Fibroblast of lung (primary cell): ENCODE data around the gene MIEF1. TPM values are rescaled to one million over a fixed set of nuclear protein-coding genes. Genes with fewer than 3 reads are reported as not detected.

ENCODE experiments used
- DNase-seq, 2 donors: peaks; one replicate each; pipeline versions ENCODE4 v3.0.0 to v3.0.0-alpha.2; 2010; ENCODE audit warnings: low read depth in 2 of 2
- H2AFZ ChIP-seq: 2 replicates; pipeline ENCODE4 v1.5.1; 2012; ENCODE audit warnings: low read length, control low read depth, inconsistent platforms
- H3K27ac ChIP-seq: 2 replicates; pipeline ENCODE4 v1.5.1; 2011; ENCODE audit warnings: low read length, control low read depth; ENCODE audit not compliant: insufficient read depth
- H3K27me3 ChIP-seq: 2 replicates; pipeline ENCODE4 v1.5.1; 2011; ENCODE audit warnings: mild to moderate bottlenecking, low read length; ENCODE audit not compliant: control insufficient read depth, insufficient read depth
- H3K36me3 ChIP-seq: 2 replicates; pipeline ENCODE4 v1.5.1; 2011; ENCODE audit warnings: low read length; ENCODE audit not compliant: control insufficient read depth, insufficient read depth
- H3K4me1 ChIP-seq: 2 replicates; pipeline ENCODE4 v1.5.1; 2011; ENCODE audit warnings: low read length; ENCODE audit not compliant: control insufficient read depth, insufficient read depth; ENCODE audit errors: extremely low read depth
- H3K4me2 ChIP-seq: 2 replicates; pipeline ENCODE4 v1.5.1; 2011; ENCODE audit warnings: low read length, control low read depth; ENCODE audit not compliant: insufficient read depth; ENCODE audit errors: extremely low read depth
- H3K4me3 ChIP-seq, 4 experiments: fragments of 200-600 bp in 1 of 4; sonication (generic) in 1 of 4; replicated peaks in 1 of 4; 2 replicates each; pipeline ENCODE4 v1.5.1; 2011 to 2016; ENCODE audit warnings: low read length in 4 of 4, low read depth in 3 of 4, mild to moderate bottlenecking in 3 of 4, control low read depth in 2 of 4, inconsistent platforms in 1 of 4, mixed read lengths in 1 of 4; ENCODE audit not compliant: insufficient read depth in 1 of 4; ENCODE audit errors: control extremely low read depth in 1 of 4
- H3K79me2 ChIP-seq: 2 replicates; pipeline ENCODE4 v1.5.1; 2012; ENCODE audit warnings: mild to moderate bottlenecking, low read length, inconsistent platforms; ENCODE audit not compliant: control insufficient read depth, insufficient read depth
- H3K9ac ChIP-seq: 2 replicates; pipeline ENCODE4 v1.5.1; 2011; ENCODE audit warnings: mild to moderate bottlenecking, low read length, control low read depth; ENCODE audit not compliant: insufficient read depth
- H3K9me3 ChIP-seq: 2 replicates; pipeline ENCODE4 v1.5.1; 2012; ENCODE audit warnings: low read depth, low read length; ENCODE audit not compliant: control insufficient read depth, insufficient read depth
- H4K20me1 ChIP-seq: 2 replicates; pipeline ENCODE4 v1.5.1; 2011; ENCODE audit warnings: low read length; ENCODE audit not compliant: control insufficient read depth, insufficient read depth; ENCODE audit errors: extremely low read depth
- EZH2 ChIP-seq: IDR thresholded peaks from 2 replicates; pipeline ENCODE4 v1.5.1; 2012; ENCODE audit warnings: low read length, control low read depth, mild to moderate bottlenecking; ENCODE audit errors: missing control alignments
- polyA plus RNA-seq, 2 donors: library from polyadenylated mRNA; depleted of rRNA in 1 of 2; stranded (reverse) in 1 of 2; unstranded in 1 of 2; fragments of >200 nt; gene quantifications; 2 replicates each; pipeline ENCODE4 v1.2.1, GENCODE V29; 2011 to 2012; ENCODE audit warnings: missing spikeins in 1 of 2
- total RNA-seq: library from RNA; depleted of rRNA; stranded (reverse); fragments of >200 nt; gene quantifications from 2 replicates; pipeline ENCODE4 v1.2.1, GENCODE V29; 2014
- TF ChIP-seq, protein P1 (sequence below), 2 donors: IDR thresholded peaks in 1 of 2; conservative IDR thresholded peaks in 1 of 2; 1 replicate in 1 of 2; 2 replicates in 1 of 2; pipeline ENCODE4 v1.5.1; 2011 to 2012; ENCODE audit warnings: low read length in 2 of 2, control low read depth in 1 of 2, inconsistent platforms in 1 of 2, low read depth in 1 of 2, mild to moderate bottlenecking in 1 of 2

MIEF1 gene
- total and polyA plus RNA-seq, 2 donors (not counting 1 experiment from before 2014, with no cell fraction given): 16.8 to 19.0 TPM

DNA sequence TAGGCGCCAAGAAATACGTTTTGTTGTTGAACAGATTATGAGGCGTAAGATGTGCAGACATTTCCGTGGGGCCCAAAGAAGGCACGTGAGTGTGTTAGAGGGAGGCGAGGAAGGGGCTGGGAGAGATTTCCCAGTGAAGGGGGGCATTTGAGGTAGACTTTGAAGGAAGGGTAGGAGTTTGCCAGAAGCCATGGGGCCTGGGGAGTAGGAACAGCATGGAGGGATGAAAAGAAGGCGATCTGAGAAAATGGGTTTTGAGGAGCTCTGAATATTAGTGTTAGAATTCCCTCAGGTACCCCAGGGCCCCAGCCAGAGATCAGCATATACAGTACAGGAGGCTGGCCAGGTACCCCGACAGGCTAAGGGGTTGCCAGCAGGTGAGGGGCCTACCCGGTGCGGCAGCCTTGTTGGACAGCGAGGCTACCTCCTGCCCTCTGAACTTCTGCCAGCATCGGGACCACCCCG, 414 bp upstream of the MIEF1 start:
- Histone ChIP-seq H2AFZ (peak overlapping the region; percentile 51), H3K4me1 (peaks cover 13% of the 10 kb centered on the region), H3K9me3 (no peaks in the 10 kb centered on the region), H3K4me3 (peak overlapping the region; percentile 71 to 84 (median 75)), H3K9ac (no peak overlapping the region), H3K36me3 (peaks cover 12% of the 10 kb centered on the region), H4K20me1 (no peaks in the 10 kb centered on the region), H3K27me3 (no peaks in the 10 kb centered on the region), H3K4me2 (peak overlapping the region; percentile 86), H3K27ac (peak overlapping the region; percentile 62), H3K79me2 (peaks cover 34% of the 10 kb centered on the region)
- no peak for DNase-seq
- TF ChIP-seq, protein P1, sequence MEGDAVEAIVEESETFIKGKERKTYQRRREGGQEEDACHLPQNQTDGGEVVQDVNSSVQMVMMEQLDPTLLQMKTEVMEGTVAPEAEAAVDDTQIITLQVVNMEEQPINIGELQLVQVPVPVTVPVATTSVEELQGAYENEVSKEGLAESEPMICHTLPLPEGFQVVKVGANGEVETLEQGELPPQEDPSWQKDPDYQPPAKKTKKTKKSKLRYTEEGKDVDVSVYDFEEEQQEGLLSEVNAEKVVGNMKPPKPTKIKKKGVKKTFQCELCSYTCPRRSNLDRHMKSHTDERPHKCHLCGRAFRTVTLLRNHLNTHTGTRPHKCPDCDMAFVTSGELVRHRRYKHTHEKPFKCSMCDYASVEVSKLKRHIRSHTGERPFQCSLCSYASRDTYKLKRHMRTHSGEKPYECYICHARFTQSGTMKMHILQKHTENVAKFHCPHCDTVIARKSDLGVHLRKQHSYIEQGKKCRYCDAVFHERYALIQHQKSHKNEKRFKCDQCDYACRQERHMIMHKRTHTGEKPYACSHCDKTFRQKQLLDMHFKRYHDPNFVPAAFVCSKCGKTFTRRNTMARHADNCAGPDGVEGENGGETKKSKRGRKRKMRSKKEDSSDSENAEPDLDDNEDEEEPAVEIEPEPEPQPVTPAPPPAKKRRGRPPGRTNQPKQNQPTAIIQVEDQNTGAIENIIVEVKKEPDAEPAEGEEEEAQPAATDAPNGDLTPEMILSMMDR (conservative IDR thresholded peaks at IDR 0.05 in 1 of 2, IDR thresholded peaks at IDR 0.05 in 1 of 2; ENCODE audit: low read depth in 1 of 2, low read length in 2 of 2): no peak
- TF ChIP-seq EZH2: no peak

DNA sequence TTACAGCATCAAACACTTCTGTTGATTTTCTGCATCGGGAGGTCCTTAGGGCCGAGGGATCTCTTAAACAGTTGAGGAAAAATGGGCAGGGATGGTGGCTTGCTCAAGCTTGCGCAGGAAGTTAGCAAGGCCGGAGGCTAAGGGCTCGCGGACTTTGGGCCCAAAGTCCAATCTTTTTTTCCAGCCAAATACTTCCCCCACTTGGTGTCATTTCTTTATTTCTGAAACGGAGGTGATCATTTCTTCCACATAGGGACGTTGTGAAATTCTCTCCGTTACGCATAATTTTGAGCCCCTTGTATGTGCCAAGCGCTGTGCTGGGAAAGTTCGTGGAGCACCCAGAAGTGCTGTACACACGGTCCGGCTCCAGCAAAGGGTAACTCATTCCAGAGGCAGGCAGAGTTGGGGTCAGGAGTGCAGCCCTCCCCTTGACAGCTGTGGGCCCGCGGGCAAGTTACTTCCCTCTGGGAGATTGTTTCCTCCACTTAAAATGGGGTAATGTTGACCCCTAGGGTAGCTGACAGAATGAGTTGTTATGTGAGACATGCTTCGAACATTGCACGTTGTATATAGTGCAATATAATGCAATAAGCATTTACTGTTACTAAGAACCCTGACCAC, 809 bp downstream of the MIEF1 start:
- H3K4me1 ChIP-seq: peaks cover 13% of the 10 kb centered on the region
- no peaks in the 10 kb centered on the region for H4K20me1 ChIP-seq
- no peak overlapping the region for H2AFZ ChIP-seq
- H3K4me2 ChIP-seq: peak overlapping the region; percentile 85
- peak overlapping the region; percentile 62 for H3K27ac ChIP-seq
- no peaks in the 10 kb centered on the region for H3K9me3 ChIP-seq
- DNase-seq: peak in 1 of 2 donors; percentile 63
- H3K9ac ChIP-seq: peak overlapping the region; percentile 77
- H3K79me2 ChIP-seq: peaks cover 39% of the 10 kb centered on the region
- TF ChIP-seq, protein P1 (conservative IDR thresholded peaks at IDR 0.05 in 1 of 2, IDR thresholded peaks at IDR 0.05 in 1 of 2; ENCODE audit: low read depth in 1 of 2, low read length in 2 of 2): no peak
- TF ChIP-seq EZH2: no peak
- peak overlapping the region; percentile 71 to 84 (median 75) for H3K4me3 ChIP-seq
- no peaks in the 10 kb centered on the region for H3K27me3 ChIP-seq
- peaks cover 15% of the 10 kb centered on the region for H3K36me3 ChIP-seq

DNA sequence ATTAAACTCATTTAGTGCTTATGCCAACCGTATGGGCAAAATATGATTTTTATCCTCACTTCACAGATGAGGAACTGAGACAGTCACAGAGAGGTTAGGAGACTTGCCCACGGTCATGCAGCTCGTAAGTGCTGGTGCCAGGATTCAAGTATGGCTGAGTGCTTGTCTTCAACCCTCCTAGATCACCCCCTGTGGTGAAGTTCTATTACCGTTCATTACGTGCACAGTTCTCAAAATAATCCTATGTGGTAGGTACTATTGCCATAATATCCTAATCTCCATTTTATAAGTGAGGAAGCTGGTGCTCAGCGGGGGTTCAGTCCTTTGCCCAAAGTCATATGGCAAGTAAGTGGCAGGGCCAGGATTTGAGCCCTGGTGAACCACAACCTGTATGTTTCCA, 1.5 kb downstream of the MIEF1 start:
- Histone ChIP-seq H3K4me1 (peaks cover 13% of the 10 kb centered on the region), H4K20me1 (no peaks in the 10 kb centered on the region), H3K9ac (no peak overlapping the region), H3K27ac (peak overlapping the region; percentile 62), H3K79me2 (peaks cover 46% of the 10 kb centered on the region), H3K9me3 (no peaks in the 10 kb centered on the region), H3K4me2 (peak overlapping the region; percentile 85), H3K36me3 (peaks cover 20% of the 10 kb centered on the region), H3K27me3 (no peaks in the 10 kb centered on the region), H3K4me3 (peak overlapping the region in 3 of 4 experiments; percentile 71 to 84 (median 74)), H2AFZ (no peak overlapping the region)
- no peak for DNase-seq
- TF ChIP-seq, protein P1 (conservative IDR thresholded peaks at IDR 0.05 in 1 of 2, IDR thresholded peaks at IDR 0.05 in 1 of 2; ENCODE audit: low read depth in 1 of 2, low read length in 2 of 2): no peak
- no peak for TF ChIP-seq EZH2
